HL-60 (cell line): ENCODE data around the gene LAMB3.
"Not testable (repeated sequence)": the region's sequence is repeated elsewhere in the genome, so short reads cannot be mapped to it uniquely, and the experiment has no call there.

Experiments
- DNase-seq, 2 experiments: peaks; one replicate each; pipeline ENCODE4 v3.0.0-alpha.2; 2010 to 2020; ENCODE audit warnings: low read depth in 1 of 2, low spot score in 1 of 2
- H3K27ac ChIP-seq: fragments of 250-450 bp; sonication (Bioruptor Pico); replicated peaks from 2 replicates; pipeline ENCODE4 v1.5.1; 2020; ENCODE audit warnings: mild to moderate bottlenecking, moderate library complexity
- H3K27me3 ChIP-seq: fragments of 250-450 bp; sonication (Bioruptor Pico); 2 replicates; pipeline ENCODE4 v1.5.1; 2021; ENCODE audit warnings: mild to moderate bottlenecking, moderate library complexity; ENCODE audit not compliant: insufficient read depth, poor library complexity, severe bottlenecking
- H3K4me3 ChIP-seq: replicated peaks from 2 replicates; pipeline ENCODE4 v1.5.1; 2011; ENCODE audit warnings: mild to moderate bottlenecking, control low read depth, low read length; ENCODE audit not compliant: insufficient read depth
- GABPA ChIP-seq: IDR thresholded peaks from 2 replicates; pipeline ENCODE4 v1.6.1; 2012; ENCODE audit warnings: low read depth
- POLR2AphosphoS5 ChIP-seq: IDR thresholded peaks from 2 replicates; pipeline ENCODE4 v1.6.1; 2012; ENCODE audit warnings: low read depth
- SPI1 ChIP-seq: IDR thresholded peaks from 2 replicates; pipeline ENCODE4 v1.6.1; 2012; ENCODE audit warnings: low read depth, mild to moderate bottlenecking, borderline replicate concordance
- long read RNA-seq: library from polyadenylated mRNA; unstranded; transcript quantifications from one replicate; pipeline ENCODE4 v2.0.0, GENCODE V29; 2020
- TF ChIP-seq, protein P1 (sequence below): IDR thresholded peaks from one replicate; pipeline ENCODE4 v1.5.1; 2011; ENCODE audit warnings: low read length, control low read depth, inconsistent platforms; ENCODE audit not compliant: insufficient read depth
- TF ChIP-seq, protein P2 (sequence below): IDR thresholded peaks from 2 replicates; pipeline ENCODE4 v1.6.1; 2012; ENCODE audit warnings: low read depth; ENCODE audit not compliant: insufficient replicate concordance

LAMB3 gene
- long read RNA-seq = 0 reads

DNA sequence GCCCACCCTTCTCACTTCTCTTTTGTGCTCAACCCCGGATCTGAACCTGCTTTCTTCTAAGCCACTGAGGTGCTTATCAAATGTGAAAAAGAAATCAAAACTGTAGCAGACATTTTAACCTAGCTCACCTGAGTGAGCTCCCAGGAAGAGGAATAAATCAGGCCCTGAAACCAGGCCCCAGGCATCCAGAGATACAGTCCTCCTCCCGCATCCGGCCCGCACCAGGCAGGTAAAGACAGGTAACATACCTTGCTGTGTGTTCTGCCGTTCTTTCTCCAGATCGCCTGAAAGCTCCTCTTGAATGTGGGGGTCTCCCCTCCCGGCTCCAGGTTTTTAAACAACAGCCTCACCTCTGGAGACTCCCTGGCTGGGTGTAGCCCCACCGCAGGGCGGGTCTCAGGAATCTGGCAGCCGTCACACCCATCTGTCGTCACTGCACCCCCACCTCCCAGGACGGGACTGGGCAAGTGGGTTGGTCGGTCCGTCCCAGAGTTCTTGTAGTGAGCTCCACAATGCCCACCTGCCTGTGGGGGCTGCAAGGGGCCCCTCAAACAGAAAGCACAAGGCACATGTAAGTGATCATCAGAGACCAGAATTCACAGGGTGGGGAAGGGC lies at the start of gene LAMB3:
Gene LAMB3 (minus strand): TSS at position 305 of the 615 bp plus-strand sequence. CDS start 1,481 bp downstream, outside the sequence.
- H3K27ac ChIP-seq = no peak within 1 kb of the TSS; the same call in 1 of the 2 replicates
- H3K27me3 ChIP-seq = no peaks in the 10 kb centered on the region
- no peak for DNase-seq

DNA sequence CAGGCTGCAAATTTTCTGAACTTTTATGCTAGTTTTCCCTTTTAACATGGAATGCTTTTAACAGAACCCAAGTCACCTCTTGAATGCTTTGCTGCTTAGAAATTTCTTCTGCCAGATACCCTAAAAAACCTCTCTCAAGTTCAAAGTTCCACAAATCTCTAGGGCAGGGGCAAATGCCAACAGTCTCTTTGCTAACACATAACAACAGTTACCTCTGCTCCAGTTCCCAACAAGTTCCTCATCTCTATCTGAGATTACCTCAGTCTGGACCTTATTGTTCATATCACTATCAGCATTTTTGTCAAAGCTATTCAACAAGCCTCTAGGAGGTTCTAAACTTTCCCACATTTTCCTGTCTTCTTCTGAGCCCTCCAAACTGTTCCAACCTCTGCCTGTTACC lies 48.5 kb upstream of the LAMB3 start:
- DNase-seq, H3K4me3 ChIP-seq: not testable (repeated sequence)

More for the DNA sequence above, at the start of gene LAMB3:
- TF ChIP-seq SPI1 = no peak
- TF ChIP-seq GABPA = no peak
- TF ChIP-seq, protein P1, sequence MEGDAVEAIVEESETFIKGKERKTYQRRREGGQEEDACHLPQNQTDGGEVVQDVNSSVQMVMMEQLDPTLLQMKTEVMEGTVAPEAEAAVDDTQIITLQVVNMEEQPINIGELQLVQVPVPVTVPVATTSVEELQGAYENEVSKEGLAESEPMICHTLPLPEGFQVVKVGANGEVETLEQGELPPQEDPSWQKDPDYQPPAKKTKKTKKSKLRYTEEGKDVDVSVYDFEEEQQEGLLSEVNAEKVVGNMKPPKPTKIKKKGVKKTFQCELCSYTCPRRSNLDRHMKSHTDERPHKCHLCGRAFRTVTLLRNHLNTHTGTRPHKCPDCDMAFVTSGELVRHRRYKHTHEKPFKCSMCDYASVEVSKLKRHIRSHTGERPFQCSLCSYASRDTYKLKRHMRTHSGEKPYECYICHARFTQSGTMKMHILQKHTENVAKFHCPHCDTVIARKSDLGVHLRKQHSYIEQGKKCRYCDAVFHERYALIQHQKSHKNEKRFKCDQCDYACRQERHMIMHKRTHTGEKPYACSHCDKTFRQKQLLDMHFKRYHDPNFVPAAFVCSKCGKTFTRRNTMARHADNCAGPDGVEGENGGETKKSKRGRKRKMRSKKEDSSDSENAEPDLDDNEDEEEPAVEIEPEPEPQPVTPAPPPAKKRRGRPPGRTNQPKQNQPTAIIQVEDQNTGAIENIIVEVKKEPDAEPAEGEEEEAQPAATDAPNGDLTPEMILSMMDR = no peak
- TF ChIP-seq POLR2AphosphoS5 = no peak
- TF ChIP-seq, protein P2, sequence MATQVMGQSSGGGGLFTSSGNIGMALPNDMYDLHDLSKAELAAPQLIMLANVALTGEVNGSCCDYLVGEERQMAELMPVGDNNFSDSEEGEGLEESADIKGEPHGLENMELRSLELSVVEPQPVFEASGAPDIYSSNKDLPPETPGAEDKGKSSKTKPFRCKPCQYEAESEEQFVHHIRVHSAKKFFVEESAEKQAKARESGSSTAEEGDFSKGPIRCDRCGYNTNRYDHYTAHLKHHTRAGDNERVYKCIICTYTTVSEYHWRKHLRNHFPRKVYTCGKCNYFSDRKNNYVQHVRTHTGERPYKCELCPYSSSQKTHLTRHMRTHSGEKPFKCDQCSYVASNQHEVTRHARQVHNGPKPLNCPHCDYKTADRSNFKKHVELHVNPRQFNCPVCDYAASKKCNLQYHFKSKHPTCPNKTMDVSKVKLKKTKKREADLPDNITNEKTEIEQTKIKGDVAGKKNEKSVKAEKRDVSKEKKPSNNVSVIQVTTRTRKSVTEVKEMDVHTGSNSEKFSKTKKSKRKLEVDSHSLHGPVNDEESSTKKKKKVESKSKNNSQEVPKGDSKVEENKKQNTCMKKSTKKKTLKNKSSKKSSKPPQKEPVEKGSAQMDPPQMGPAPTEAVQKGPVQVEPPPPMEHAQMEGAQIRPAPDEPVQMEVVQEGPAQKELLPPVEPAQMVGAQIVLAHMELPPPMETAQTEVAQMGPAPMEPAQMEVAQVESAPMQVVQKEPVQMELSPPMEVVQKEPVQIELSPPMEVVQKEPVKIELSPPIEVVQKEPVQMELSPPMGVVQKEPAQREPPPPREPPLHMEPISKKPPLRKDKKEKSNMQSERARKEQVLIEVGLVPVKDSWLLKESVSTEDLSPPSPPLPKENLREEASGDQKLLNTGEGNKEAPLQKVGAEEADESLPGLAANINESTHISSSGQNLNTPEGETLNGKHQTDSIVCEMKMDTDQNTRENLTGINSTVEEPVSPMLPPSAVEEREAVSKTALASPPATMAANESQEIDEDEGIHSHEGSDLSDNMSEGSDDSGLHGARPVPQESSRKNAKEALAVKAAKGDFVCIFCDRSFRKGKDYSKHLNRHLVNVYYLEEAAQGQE = no peak
- H3K4me3 ChIP-seq = no peak within 1 kb of the TSS

GRCh38 chr1:209697126-209697525 lies 44.9 kb upstream of the LAMB3 start:
- no peak overlapping the region for H3K4me3 ChIP-seq
- no peak for DNase-seq
- TF ChIP-seq, protein P2 = no peak
- TF ChIP-seq POLR2AphosphoS5 (no peak), SPI1 (no peak), GABPA (no peak)
- TF ChIP-seq, protein P1 = no peak
- no peak overlapping the region for H3K27ac ChIP-seq
- H3K27me3 ChIP-seq = peaks cover 2% of the 10 kb centered on the region

More for the DNA sequence above, 48.5 kb upstream of the LAMB3 start:
- H3K27me3 ChIP-seq, H3K27ac ChIP-seq: not testable (repeated sequence)

GRCh38 chr1:209696673-209697072 lies 44.4 kb upstream of the LAMB3 start:
- TF ChIP-seq, protein P1 = no peak
- TF ChIP-seq POLR2AphosphoS5 (no peak), GABPA (no peak), SPI1 (no peak)
- TF ChIP-seq, protein P2 = no peak
- peaks cover 2% of the 10 kb centered on the region for H3K27me3 ChIP-seq
- no peak for DNase-seq
- H3K27ac ChIP-seq = no peak overlapping the region
- H3K4me3 ChIP-seq = no peak overlapping the region
